Ascending aorta (tissue), 2 donors: ENCODE data around the gene TTL. TPM values are rescaled to one million over a fixed set of nuclear protein-coding genes. Genes with fewer than 3 reads are reported as not detected.
"Not testable (repeated sequence)": the region's sequence is repeated elsewhere in the genome, so short reads cannot be mapped to it uniquely, and the experiment has no call there.

Source experiments
- DNase-seq, 2 donors: peaks; one replicate each; pipeline ENCODE4 v3.0.0-alpha.2; 2019; ENCODE audit warnings: low spot score in 2 of 2
- H3K27ac ChIP-seq, 2 donors: fragments of 200-600 bp; sonication (generic); one replicate each; pipeline ENCODE4 v1.5.1; 2016 to 2017; ENCODE audit warnings: mild to moderate bottlenecking in 1 of 2
- H3K27me3 ChIP-seq: fragments of 200-600 bp; sonication (generic); one replicate; pipeline ENCODE4 v1.5.1; 2017
- H3K36me3 ChIP-seq, 2 donors: fragments of 200-600 bp; sonication (generic); one replicate each; pipeline ENCODE4 v1.5.1; 2016
- H3K4me1 ChIP-seq, 2 donors: fragments of 200-600 bp; sonication (generic); one replicate each; pipeline ENCODE4 v1.5.1; 2016 to 2017; ENCODE audit warnings: mild to moderate bottlenecking in 1 of 2
- H3K4me3 ChIP-seq, 2 donors: fragments of 200-600 bp; sonication (generic); one replicate each; pipeline ENCODE4 v1.5.1; 2016 to 2017; ENCODE audit warnings: mild to moderate bottlenecking in 1 of 2
- H3K9me3 ChIP-seq, 2 donors: fragments of 200-600 bp; sonication (generic); one replicate each; pipeline ENCODE4 v1.5.1; 2016
- intact Hi-C: fragments of 100-400 bp; cut with DNase I; formaldehyde crosslinking; loops from one replicate; pipeline ENCODE4 v1.15.1; 2023
- total RNA-seq: library from RNA; depleted of rRNA; stranded (reverse); fragments of >200 nt; gene quantifications from one replicate; pipeline ENCODE4 v1.1.0, GENCODE V29; 2016
- TF ChIP-seq, protein P1 (sequence below), 3 experiments: fragments of 200-600 bp in 2 of 3; fragments of 450-650 bp in 1 of 3; sonication (generic) in 2 of 3; IDR thresholded peaks; one replicate each; pipeline ENCODE4 v1.5.1; 2016 to 2019; ENCODE audit warnings: antibody characterized with exemption in 3 of 3, mild to moderate bottlenecking in 1 of 3, moderate library complexity in 1 of 3

The TTL gene
- total RNA-seq, 1 donor from 2014 or later, result 3.2 TPM

DNA sequence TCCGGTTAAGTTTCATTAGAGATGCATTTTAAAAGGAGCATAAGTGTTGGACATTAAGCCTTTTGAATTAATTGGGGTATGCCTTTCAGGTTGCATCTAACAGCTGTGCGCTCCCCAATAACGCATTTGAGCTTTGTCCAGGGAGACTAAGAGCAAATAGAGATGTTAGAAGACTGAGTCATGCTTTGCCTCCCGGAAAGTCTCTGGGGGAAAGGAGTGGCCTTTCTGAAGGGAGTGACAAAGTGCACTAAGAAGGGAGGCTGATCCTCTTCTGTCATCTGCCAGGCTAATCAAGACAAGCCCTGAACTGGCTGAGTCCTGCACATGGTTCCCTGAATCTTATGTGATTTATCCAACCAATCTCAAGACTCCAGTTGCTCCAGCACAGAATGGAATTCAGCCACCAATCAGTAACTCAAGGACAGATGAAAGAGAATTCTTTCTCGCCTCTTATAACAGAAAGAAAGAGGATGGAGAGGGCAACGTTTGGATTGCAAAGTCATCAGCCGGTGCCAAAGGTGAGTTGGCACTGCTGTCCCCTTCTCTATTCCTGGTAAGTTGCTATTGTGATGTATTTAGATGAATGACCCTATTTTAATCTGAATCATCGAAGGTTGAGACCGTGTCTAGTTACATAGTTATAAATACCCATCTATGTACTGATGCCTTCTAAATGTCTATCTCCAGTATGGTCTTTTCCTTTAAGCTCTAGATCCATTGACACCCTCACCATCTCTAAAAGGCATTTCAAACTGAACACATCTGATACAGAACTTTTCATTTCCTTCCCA is 12.1 kb downstream of the TTL start:
- DNase-seq, result no peak
- Histone ChIP-seq H3K4me1 (no peaks in the 10 kb centered on the region), H3K27me3 (no peaks in the 10 kb centered on the region), H3K4me3 (no peak overlapping the region), H3K9me3 (no peaks in the 10 kb centered on the region), H3K27ac (no peak overlapping the region), H3K36me3 (peaks cover 0 to 14% of the 10 kb centered on the region in 2 donors)
- intact Hi-C loops, result no loop called here
- TF ChIP-seq, protein P1, sequence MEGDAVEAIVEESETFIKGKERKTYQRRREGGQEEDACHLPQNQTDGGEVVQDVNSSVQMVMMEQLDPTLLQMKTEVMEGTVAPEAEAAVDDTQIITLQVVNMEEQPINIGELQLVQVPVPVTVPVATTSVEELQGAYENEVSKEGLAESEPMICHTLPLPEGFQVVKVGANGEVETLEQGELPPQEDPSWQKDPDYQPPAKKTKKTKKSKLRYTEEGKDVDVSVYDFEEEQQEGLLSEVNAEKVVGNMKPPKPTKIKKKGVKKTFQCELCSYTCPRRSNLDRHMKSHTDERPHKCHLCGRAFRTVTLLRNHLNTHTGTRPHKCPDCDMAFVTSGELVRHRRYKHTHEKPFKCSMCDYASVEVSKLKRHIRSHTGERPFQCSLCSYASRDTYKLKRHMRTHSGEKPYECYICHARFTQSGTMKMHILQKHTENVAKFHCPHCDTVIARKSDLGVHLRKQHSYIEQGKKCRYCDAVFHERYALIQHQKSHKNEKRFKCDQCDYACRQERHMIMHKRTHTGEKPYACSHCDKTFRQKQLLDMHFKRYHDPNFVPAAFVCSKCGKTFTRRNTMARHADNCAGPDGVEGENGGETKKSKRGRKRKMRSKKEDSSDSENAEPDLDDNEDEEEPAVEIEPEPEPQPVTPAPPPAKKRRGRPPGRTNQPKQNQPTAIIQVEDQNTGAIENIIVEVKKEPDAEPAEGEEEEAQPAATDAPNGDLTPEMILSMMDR (IDR thresholded peaks at IDR 0.05), result no peak

DNA sequence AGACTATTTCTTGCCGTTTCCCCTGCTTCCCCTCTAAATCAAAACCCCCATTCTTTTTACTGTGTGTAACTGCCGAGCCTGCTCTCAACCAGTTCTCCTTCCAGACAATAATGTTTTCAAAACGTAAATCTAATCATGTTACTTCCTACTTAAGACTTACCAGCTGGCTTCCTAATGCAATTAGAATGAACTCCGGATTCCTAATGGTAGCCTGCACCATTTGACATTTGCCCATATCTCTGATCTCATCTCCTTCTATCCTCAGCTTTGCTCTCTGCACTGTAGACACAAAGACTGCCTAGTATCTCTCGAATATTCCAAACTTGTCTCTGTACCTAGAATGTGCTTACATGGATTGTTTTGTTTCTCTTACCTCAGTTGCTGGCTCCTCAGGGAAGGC is 12.9 kb downstream of the TTL start:
- Histone ChIP-seq H3K4me1 (no peaks in the 10 kb centered on the region), H3K9me3 (no peaks in the 10 kb centered on the region), H3K27me3 (no peaks in the 10 kb centered on the region), H3K36me3 (peaks cover 0 to 14% of the 10 kb centered on the region in 2 donors), H3K27ac (no peak overlapping the region), H3K4me3 (no peak overlapping the region)
- no peak for DNase-seq
- TF ChIP-seq, protein P1 (IDR thresholded peaks at IDR 0.05), result no peak
- intact Hi-C loops, result no loop called here

DNA sequence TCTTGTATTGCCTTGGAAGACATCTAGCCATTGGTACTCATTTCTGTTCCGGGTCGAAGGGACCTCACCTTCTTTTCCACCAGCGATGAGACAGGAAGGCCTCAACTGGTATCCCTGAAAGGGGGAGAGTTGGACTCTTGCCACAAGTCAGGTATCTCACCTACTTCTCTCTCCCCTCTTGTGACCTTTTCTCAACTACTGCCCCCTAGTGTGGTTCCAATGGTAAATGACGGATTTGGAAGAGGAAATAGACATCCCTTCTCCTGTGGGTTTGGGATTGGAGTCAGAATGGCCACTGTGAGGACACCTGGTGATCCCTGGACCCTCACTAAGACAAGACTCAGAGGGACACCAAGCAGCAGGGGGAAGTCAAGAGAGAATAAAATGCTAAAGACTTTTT is 13.9 kb downstream of the TTL start:
- H3K27ac ChIP-seq, intact Hi-C loops, H3K9me3 ChIP-seq: not testable (repeated sequence)

DNA sequence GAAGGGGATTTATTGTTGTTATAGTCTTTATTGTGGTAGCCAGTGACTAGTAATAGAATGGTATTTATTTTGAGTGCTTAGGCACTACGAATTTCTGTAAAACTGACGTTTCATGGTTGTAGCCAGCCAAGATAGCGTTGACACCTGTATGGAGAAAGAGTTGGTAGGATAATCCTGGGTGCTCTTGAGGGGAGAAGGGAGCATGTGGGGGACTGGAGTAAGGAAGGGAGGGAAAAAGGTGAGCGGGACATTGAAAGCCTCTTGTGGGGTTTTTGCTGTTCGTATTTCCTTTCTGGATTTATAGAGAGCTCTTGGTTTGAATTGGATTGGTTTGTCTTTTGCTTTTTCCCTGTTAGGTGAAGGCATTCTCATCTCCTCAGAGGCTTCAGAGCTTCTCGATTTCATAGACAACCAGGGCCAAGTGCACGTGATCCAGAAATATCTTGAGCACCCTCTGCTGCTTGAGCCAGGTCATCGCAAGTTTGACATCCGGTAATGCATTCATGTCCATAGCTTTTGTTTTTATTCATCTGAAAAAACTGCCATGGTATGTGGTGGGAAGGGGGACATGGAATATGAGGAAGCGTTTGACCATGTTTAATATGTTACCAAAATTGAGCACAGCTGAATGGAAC is 19.0 kb downstream of the TTL start:
- H3K27me3 ChIP-seq, intact Hi-C loops, H3K36me3 ChIP-seq, DNase-seq, H3K9me3 ChIP-seq, H3K4me1 ChIP-seq, H3K27ac ChIP-seq, H3K4me3 ChIP-seq: not testable (repeated sequence)
- TF ChIP-seq, protein P1 (IDR thresholded peaks at IDR 0.05), result peak in 2 of 3 experiments; percentile 31 to 45

More for the DNA sequence above, 13.9 kb downstream of the TTL start:
- H3K36me3 ChIP-seq, result peaks cover 0 to 14% of the 10 kb centered on the region in 2 donors
- H3K4me3 ChIP-seq, H3K27me3 ChIP-seq, DNase-seq, H3K4me1 ChIP-seq: not testable (repeated sequence)

DNA sequence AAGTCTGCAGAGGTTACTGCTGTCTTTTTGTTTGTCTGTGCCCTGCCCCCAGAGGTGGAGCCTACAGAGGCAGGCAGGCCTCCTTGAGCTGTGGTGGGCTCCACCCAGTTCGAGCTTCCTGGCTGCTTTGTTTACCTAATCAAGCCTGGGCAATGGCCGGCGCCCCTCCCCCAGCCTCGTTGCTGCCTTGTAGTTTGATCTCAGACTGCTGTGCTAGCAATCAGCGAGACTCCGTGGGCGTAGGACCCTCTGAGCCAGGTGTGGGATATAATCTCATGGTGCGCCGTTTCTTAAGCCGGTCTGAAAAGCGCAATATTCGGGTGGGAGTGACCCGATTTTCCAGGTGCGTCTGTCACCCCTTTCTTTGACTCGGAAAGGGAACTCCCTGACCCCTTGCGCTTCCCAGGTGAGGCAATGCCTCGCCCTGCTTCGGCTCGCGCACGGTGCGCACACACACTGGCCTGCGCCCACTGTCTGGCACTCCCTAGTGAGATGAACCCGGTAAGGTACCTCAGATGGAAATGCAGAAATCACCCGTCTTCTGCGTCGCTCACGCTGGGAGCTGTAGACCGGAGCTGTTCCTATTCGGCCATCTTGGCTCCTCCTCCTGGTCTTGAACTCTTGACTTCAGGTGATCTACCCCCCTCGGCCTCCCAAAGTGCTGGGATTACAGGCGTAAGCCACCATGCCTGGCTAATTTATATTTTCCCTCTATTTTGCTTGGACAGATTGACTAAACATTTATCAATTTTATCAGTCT is 27.5 kb downstream of the TTL start:
- intact Hi-C loops, H3K4me1 ChIP-seq: not testable (repeated sequence)

DNA sequence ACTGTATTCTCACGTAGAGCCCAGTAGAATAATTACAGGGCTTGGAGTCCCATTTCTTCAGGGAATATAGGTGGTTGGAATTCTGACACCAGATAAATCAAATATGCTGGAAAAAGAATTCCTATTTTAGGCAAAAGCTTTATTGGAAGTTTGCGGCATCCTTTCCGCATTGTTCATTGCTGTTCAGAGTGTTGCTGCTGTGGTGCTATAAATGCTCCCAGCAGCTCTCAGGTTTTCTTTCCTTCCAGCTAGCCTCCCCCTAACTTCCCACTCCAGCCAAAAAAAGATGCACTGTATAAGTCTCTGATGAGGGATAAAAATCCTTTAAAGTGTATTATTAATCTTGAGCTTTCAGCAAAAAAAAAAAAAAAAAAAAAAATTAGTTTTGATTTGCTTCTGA is 34.8 kb downstream of the TTL start:
- Histone ChIP-seq H3K36me3 (peaks cover 14 to 44% of the 10 kb centered on the region in 2 donors), H3K4me1 (no peaks in the 10 kb centered on the region), H3K4me3 (no peak overlapping the region), H3K27ac (no peak overlapping the region), H3K27me3 (no peaks in the 10 kb centered on the region), H3K9me3 (no peaks in the 10 kb centered on the region)
- TF ChIP-seq, protein P1 (IDR thresholded peaks at IDR 0.05), result no peak
- intact Hi-C loops, result no loop called here
- no peak for DNase-seq

More for the DNA sequence above, 27.5 kb downstream of the TTL start:
- not testable (repeated sequence) for H3K36me3 ChIP-seq, H3K27me3 ChIP-seq, H3K27ac ChIP-seq, DNase-seq, H3K9me3 ChIP-seq, H3K4me3 ChIP-seq
